Right kidney (tissue), 9 donors: Measurements from ENCODE around the gene GRIN2C.
"Not testable (repeated sequence)": the region's sequence is repeated elsewhere in the genome, so short reads cannot be mapped to it uniquely, and the experiment has no call there.

Source experiments
- DNase-seq: peaks from one replicate; pipeline ENCODE4 v3.0.0-alpha.2; 2016
- long read RNA-seq, 8 donors: transcript quantifications; one replicate each; lab custom pipeline, GENCODE V29; 2026

Gene GRIN2C
- long read RNA-seq, donor 1: 0 reads
- long read RNA-seq, donor 2: 0 reads
- long read RNA-seq, donor 3: 0 reads
- long read RNA-seq, donor 4: 0 reads
- long read RNA-seq, donor 5: 0 reads
- long read RNA-seq, donor 6: 0 reads
- long read RNA-seq, donor 7: 0 reads
- long read RNA-seq, donor 8: 0 reads

GRCh38 chr17:74859459-74860228, at the start of gene GRIN2C:
TSS of gene GRIN2C (minus strand) at chr17:74859885. CDS start at chr17:74855092, 4,793 bp downstream.
- no peak for DNase-seq

- DNase-seq: not testable (repeated sequence)
Measured at GRCh38 chr17:74909097-74909496, 49.4 kb upstream of the GRIN2C start.

- no peak for DNase-seq
Measured at GRCh38 chr17:74907012-74907411, 47.3 kb upstream of the GRIN2C start.

GRCh38 chr17:74906214-74906793, 46.6 kb upstream of the GRIN2C start:
- DNase-seq: not testable (repeated sequence)

GRCh38 chr17:74904687-74905409, 45.2 kb upstream of the GRIN2C start:
- no peak for DNase-seq

- DNase-seq: no peak
Measured at GRCh38 chr17:74903671-74904070, 44.0 kb upstream of the GRIN2C start.

- no peak for DNase-seq
Measured at GRCh38 chr17:74903034-74903433, 43.3 kb upstream of the GRIN2C start.

- no peak for DNase-seq
Measured at GRCh38 chr17:74901353-74902135, 41.9 kb upstream of the GRIN2C start.

- no peak for DNase-seq
Measured at GRCh38 chr17:74900208-74900607, 40.5 kb upstream of the GRIN2C start.

GRCh38 chr17:74898376-74898946, 38.8 kb upstream of the GRIN2C start:
- DNase-seq: no peak

GRCh38 chr17:74893936-74894671, 34.4 kb upstream of the GRIN2C start:
- DNase-seq: no peak

- DNase-seq: peak; percentile 43
Measured at GRCh38 chr17:74892974-74893911, 33.6 kb upstream of the GRIN2C start, which contains the start of gene FADS6. TSS of gene FADS6 (minus strand) at chr17:74893633. CDS start at chr17:74893595, 38 bp downstream.

- DNase-seq: no peak
Measured at GRCh38 chr17:74892013-74892841, 32.5 kb upstream of the GRIN2C start.

GRCh38 chr17:74890554-74890953, 30.9 kb upstream of the GRIN2C start:
- DNase-seq: no peak

- no peak for DNase-seq
Measured at GRCh38 chr17:74888469-74888868, 28.8 kb upstream of the GRIN2C start.

- no peak for DNase-seq
Measured at GRCh38 chr17:74883241-74883745, 23.6 kb upstream of the GRIN2C start.

- DNase-seq: no peak
Measured at GRCh38 chr17:74882517-74883240, 23.0 kb upstream of the GRIN2C start.

GRCh38 chr17:74881073-74881472, 21.4 kb upstream of the GRIN2C start:
- DNase-seq: no peak
